NCI-H510A treated with DMSO at 0.1 percent for 48 hours (cell line): ENCODE results near the gene NUP210L.

Experiments
- DNase-seq: peaks from one replicate; lab custom pipeline; 2025; lab: John Stamatoyannopoulos, UW

The NUP210L gene

DNA sequence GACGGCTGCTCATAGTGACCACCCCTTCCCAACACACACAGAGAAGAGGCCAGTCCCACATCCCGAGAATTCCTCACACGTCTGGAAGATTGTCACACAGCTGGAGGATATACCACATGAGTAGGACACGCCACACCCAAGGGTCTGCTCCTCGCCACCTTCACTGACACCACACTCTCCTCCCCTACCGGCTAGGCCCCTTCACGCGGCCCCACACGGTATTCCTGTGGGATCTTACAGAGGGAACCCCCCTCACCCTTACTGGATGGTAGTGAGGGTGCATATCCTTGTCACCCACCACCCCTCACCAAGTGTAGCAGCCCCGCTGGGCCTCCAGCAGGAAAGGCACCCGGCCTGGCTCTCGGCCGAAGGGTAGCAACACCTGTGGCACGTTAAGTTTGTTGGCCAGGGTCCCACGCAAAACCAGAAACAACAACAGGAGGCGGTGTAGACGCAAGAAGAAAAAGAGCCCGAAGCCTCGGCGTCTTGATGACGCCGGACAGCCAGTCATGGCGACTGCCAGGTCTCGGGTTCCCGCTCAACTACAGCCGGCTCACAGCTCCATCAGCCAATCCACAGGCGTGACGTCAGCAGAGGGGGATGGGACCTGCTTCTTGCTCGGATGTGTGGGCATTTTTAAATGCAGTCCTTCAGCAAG is at the start of gene NUP210L:
Gene NUP210L, minus strand, starts transcription at position 540 of the 658 bp plus-strand sequence.
- DNase-seq: peak; percentile 48

- DNase-seq: no peak
Observed at GRCh38 chr1:154199563-154199879, 44.6 kb upstream of the NUP210L start.

GRCh38 chr1:154198756-154199562 is 44.1 kb upstream of the NUP210L start:
- peak; percentile 66 for DNase-seq

DNA sequence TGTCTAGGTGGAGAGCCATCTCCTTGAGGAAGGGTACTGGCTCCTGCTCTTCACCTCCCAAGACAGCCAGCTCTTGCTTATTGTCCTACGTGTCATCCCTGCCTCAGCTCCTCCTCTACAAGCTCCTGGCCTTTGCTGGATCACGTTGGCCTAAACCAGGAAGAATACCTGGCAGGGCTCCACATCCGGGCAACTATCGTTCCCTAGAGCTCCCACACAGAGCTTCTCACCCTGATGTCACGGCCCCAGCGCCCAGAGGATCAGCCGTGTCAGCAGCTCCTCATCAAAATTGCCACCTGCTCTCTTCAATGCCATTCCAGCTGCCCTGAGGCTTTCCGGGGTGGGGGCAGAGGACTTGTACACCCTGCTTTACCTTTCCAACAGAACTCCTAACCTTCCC is 38.9 kb upstream of the NUP210L start:
- peak; percentile 93 for DNase-seq

GRCh38 chr1:154192476-154192875 is 37.6 kb upstream of the NUP210L start:
- DNase-seq: no peak

GRCh38 chr1:154191990-154192461 is 37.2 kb upstream of the NUP210L start, which contains the start of gene TPM3:
Gene TPM3 (minus strand): TSS chr1:154192100. CDS start chr1:154192018, 82 bp downstream.
- no peak for DNase-seq

GRCh38 chr1:154190550-154190949 is 35.7 kb upstream of the NUP210L start:
- no peak for DNase-seq

DNA sequence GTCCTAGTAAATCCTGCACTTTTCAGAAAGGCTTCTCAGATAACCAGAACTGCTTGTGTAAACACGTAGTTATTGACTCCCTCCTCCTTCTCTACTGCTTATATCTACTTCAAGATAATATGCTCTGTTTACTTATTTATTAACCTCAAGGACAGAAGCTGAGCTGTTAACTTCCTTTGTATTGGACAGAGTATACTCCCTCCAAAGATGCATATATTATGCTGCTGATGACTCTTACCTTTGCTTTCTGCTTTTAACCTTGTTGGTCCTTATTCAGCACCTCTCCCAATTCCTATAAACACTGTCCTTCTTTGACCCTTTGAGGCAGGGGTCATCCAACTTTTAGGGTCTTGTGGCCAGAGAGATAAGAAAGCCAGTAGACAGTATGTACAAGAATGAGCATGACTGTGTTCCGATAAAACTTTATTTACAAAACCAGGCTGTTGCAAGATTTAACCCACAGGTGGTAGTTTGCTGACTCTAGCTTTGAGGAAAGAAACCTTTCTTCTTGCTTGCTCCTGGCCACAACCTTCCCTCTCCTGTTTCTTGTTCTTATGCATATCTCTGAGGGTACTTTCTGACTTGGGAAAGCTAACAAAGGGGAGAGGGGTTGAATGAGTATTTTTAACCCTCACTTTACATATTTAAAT is 32.1 kb upstream of the NUP210L start:
- peak; percentile 47 for DNase-seq

- peak; percentile 85 for DNase-seq
Observed at GRCh38 chr1:154186177-154186576, 31.3 kb upstream of the NUP210L start.

- peak; percentile 95 for DNase-seq
Observed at GRCh38 chr1:154183046-154183915, 28.4 kb upstream of the NUP210L start.

- peak; percentile 35 for DNase-seq
Observed at GRCh38 chr1:154182344-154183045, 27.6 kb upstream of the NUP210L start.

DNA sequence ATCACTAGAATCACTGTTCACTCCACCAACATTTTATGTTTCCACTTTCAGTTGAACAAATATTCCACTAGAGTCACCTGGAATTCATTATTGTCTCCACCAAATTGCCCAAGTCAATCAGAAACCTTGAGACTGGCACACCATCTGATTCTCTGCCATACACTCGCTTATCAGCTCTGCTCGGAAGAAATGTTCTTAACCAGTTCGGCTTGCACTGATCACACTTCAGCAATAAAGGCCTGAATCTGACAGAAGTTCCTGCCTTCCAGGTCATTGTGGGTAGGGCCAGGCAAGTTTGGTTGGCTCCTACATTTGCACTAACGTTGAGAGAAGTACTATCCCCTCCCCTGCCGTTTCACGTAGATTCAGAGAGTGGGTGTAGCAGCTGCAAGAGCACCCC is 27.1 kb upstream of the NUP210L start:
- no peak for DNase-seq

GRCh38 chr1:154179946-154180687 is 25.2 kb upstream of the NUP210L start:
- DNase-seq: no peak

- DNase-seq: no peak
Observed at GRCh38 chr1:154178911-154179811, 24.3 kb upstream of the NUP210L start.

DNA sequence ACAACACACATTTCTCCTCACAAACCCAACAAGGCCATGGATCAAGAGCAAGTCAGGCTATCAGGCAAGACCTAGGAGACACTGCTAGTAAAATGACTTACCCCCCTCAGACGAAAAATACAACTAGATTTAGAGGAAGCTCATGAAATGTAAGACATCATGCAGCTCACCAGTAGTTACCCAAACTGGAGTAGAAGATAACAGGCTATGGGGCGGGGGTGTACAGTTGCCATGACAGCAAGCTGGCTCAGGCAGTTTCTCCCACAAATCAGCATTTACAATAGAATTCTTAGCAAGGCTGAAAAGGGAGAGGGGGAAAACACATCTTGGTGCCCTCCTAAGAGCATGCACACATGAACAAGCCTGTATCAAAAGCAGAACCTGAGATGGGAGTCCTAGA is 23.1 kb upstream of the NUP210L start:
- no peak for DNase-seq

GRCh38 chr1:154176337-154176736 is 21.5 kb upstream of the NUP210L start:
- DNase-seq: no peak

GRCh38 chr1:154174654-154175053 is 19.8 kb upstream of the NUP210L start:
- no peak for DNase-seq

DNA sequence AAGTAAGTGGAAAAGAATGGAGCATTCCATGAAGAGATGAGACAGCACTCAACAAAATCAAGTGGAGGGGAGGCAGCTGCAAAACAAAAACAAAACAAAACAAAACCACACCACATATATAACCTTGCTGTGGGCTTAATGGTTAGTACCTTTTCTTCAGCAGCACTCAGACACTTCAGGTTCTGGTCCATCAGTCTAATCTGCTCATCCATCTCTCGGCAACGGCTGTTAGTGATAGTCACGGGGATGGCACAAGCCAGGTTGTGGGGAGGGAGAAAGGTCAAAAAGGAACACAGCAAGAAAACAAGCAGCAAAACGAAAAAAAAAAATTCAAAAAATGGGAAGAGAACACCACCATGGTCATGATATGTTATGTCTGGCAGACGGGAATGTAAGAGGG is 17.0 kb upstream of the NUP210L start:
- DNase-seq: no peak

- no peak for DNase-seq
Observed at GRCh38 chr1:154171223-154171583, 16.3 kb upstream of the NUP210L start.
